ENCODE measurements around the gene PER1.

GRCh38 chr17:8096541-8096940, 55.7 kb downstream of the PER1 start:
- TF ChIP-seq POLR2A (IDR thresholded peaks at IDR 0.05; ENCODE audit: low read depth, low read length) (no peak), CTCF (conservative IDR thresholded peaks at IDR 0.05; ENCODE audit: low read depth, low read length) (no peak), CHD1 (IDR thresholded peaks at IDR 0.05; ENCODE audit: low read depth, low read length) (no peak), RFX5 (IDR thresholded peaks at IDR 0.05; ENCODE audit: low read depth, low read length) (no peak), MXI1 (IDR thresholded peaks at IDR 0.05; ENCODE audit: borderline replicate concordance, low read depth, low read length) (no peak), RCOR1 (IDR thresholded peaks at IDR 0.05; ENCODE audit: insufficient replicate concordance, low read length) (no peak), RAD21 (IDR thresholded peaks at IDR 0.05; ENCODE audit: low read length) (no peak)

All from IMR-90 (cell line).